Keratinocyte (primary cell): ENCODE measurements around the gene FGGY. TPM values are rescaled to one million over a fixed set of nuclear protein-coding genes. Genes with fewer than 3 reads are reported as not detected.

ENCODE experiments used
- DNase-seq: peaks from one replicate; pipeline ENCODE4 v3.0.0-alpha.2; 2011; ENCODE audit warnings: low read depth, missing footprints, low spot score
- FAIRE-seq: peaks from 2 replicates; lab custom pipeline; 2011; peaks lifted over from hg19 to GRCh38; lab: Jason Lieb, UNC
- H2AFZ ChIP-seq: 2 replicates; pipeline ENCODE4 v1.6.0; 2012; ENCODE audit warnings: low read length, control low read depth, inconsistent platforms; ENCODE audit not compliant: control insufficient read depth
- H3K27ac ChIP-seq: 2 replicates; pipeline ENCODE4 v1.5.1; 2011; ENCODE audit warnings: low read length; ENCODE audit not compliant: control insufficient read depth, insufficient read depth
- H3K27me3 ChIP-seq: 3 replicates; pipeline ENCODE4 v1.6.0; 2011; ENCODE audit warnings: low read length; ENCODE audit not compliant: control insufficient read depth, insufficient read depth; ENCODE audit errors: extremely low read depth
- H3K36me3 ChIP-seq, 2 experiments: 2 replicates in 1 of 2; 3 replicates in 1 of 2; pipeline ENCODE4 v1.5.1; 2011; ENCODE audit warnings: low read length in 2 of 2, mild to moderate bottlenecking in 1 of 2; ENCODE audit not compliant: control insufficient read depth in 2 of 2, insufficient read depth in 2 of 2; ENCODE audit errors: extremely low read depth in 1 of 2
- H3K4me1 ChIP-seq: 3 replicates; pipeline ENCODE4 v1.5.1; 2011; ENCODE audit warnings: low read length; ENCODE audit not compliant: control insufficient read depth, insufficient read depth; ENCODE audit errors: extremely low read depth
- H3K4me2 ChIP-seq: 3 replicates; pipeline ENCODE4 v1.6.0; 2011; ENCODE audit warnings: low read depth, low read length; ENCODE audit not compliant: control insufficient read depth, insufficient read depth; ENCODE audit errors: extremely low read depth
- H3K4me3 ChIP-seq, 3 experiments: fragments of 200-600 bp in 1 of 3; sonication (generic) in 1 of 3; 2 replicates in 2 of 3; 3 replicates in 1 of 3; pipeline ENCODE4 v1.5.1; 2011 to 2016; ENCODE audit warnings: low read length in 3 of 3, mild to moderate bottlenecking in 3 of 3, control low read depth in 2 of 3, inconsistent platforms in 1 of 3, low read depth in 1 of 3, mixed read lengths in 1 of 3, mixed run types in 1 of 3, moderate library complexity in 1 of 3; ENCODE audit not compliant: control insufficient read depth in 2 of 3, insufficient read depth in 2 of 3; ENCODE audit errors: extremely low read depth in 1 of 3
- H3K79me2 ChIP-seq: 2 replicates; pipeline ENCODE4 v1.6.0; 2012; ENCODE audit warnings: low read length; ENCODE audit not compliant: control insufficient read depth, insufficient read depth
- H3K9ac ChIP-seq: 3 replicates; pipeline ENCODE4 v1.6.0; 2011; ENCODE audit warnings: low read length; ENCODE audit not compliant: control insufficient read depth, insufficient read depth; ENCODE audit errors: extremely low read depth
- H3K9me1 ChIP-seq: 3 replicates; pipeline ENCODE4 v1.6.0; 2011; ENCODE audit warnings: low read length; ENCODE audit not compliant: control insufficient read depth, insufficient read depth; ENCODE audit errors: extremely low read depth
- H3K9me3 ChIP-seq: 2 replicates; pipeline ENCODE4 v1.5.1; 2012; ENCODE audit warnings: low read depth, low read length; ENCODE audit not compliant: control insufficient read depth
- H4K20me1 ChIP-seq: 3 replicates; pipeline ENCODE4 v1.6.0; 2011; ENCODE audit warnings: low read length; ENCODE audit not compliant: control insufficient read depth, insufficient read depth; ENCODE audit errors: extremely low read depth
- EZH2 ChIP-seq: IDR thresholded peaks from one replicate; pipeline ENCODE4 v1.6.1; 2012; ENCODE audit warnings: inconsistent platforms, mild to moderate bottlenecking, low read length, moderate library complexity
- dilution Hi-C: fragments of 300-500 bp; cut with MboI; formaldehyde crosslinking; loops from one replicate; pipeline ENCODE4 v1.7.0; 2020; ENCODE audit warnings: low sequenced_read_pairs; ENCODE audit not compliant: extremely low pct_ligation_motif_present
- polyA plus RNA-seq, 5 experiments: library from polyadenylated mRNA; depleted of rRNA in 3 of 5; stranded (reverse) in 3 of 5; stranded (forward) in 1 of 5; unstranded in 1 of 5; fragments of >200 nt; gene quantifications; 1 replicate in 1 of 5; 2 replicates in 3 of 5; 3 replicates in 1 of 5; pipeline versions ENCODE4 v1.2.1 to v1.2.3, GENCODE V29; 2011 to 2012; ENCODE audit warnings: missing spikeins in 2 of 5, low read depth in 1 of 5, low replicate concordance in 1 of 5
- TF ChIP-seq, protein P1 (sequence below), 3 experiments: IDR thresholded peaks in 1 of 3; conservative IDR thresholded peaks in 1 of 3; optimal IDR thresholded peaks in 1 of 3; 2 replicates in 2 of 3; 3 replicates in 1 of 3; pipeline versions ENCODE3 to v1.5.1; 2011; ENCODE audit warnings: low read length in 3 of 3, mild to moderate bottlenecking in 3 of 3, moderate library complexity in 2 of 3, control low read depth in 1 of 3, inconsistent platforms in 1 of 3; ENCODE audit not compliant: insufficient read depth in 2 of 3; ENCODE audit errors: extremely low read depth in 1 of 3

FGGY gene
- polyA plus RNA-seq, 1 donor (not counting 4 experiments of a cell fraction or from before 2014, with no cell fraction given), result 16.6 TPM

DNA sequence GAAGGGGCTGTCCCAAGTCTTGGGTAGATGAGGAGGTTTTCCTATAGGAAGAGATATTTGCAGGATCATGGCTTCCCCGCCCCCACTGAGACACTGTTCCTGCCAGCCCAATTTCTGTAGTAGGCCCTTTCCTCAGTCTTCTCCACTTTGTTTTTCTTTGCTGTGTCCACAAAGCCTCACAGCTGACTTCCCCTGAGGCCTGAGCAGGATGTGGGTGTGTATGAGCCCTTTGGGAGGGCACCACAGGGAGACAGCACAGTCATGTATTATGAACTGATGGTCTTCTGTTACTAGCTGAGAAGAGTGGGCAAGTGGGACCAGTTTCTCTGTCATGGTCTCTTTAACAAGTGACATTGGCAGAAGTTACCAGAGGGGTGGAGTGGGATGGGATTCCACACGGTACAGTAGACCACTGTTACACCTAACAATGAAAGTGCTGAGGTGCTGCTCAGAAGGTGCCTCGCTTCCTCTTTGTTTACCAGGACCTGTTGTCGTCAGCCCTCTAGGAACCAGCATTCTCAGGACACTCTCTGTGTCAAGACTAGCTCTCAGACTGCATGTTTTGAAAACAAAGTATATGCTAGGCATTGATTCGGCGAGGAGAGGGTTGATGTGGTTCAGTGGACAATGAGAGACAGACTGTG lies 264.0 kb downstream of the FGGY start:
- H3K4me3 ChIP-seq, result no peak overlapping the region
- no peaks in the 10 kb centered on the region for H3K9me1 ChIP-seq
- no peaks in the 10 kb centered on the region for H3K36me3 ChIP-seq
- no peak overlapping the region for H2AFZ ChIP-seq
- no peaks in the 10 kb centered on the region for H3K27me3 ChIP-seq
- dilution Hi-C loops, result no loop called here
- DNase-seq (no peak), FAIRE-seq (no peak)
- no peak overlapping the region for H3K27ac ChIP-seq
- TF ChIP-seq, protein P1, sequence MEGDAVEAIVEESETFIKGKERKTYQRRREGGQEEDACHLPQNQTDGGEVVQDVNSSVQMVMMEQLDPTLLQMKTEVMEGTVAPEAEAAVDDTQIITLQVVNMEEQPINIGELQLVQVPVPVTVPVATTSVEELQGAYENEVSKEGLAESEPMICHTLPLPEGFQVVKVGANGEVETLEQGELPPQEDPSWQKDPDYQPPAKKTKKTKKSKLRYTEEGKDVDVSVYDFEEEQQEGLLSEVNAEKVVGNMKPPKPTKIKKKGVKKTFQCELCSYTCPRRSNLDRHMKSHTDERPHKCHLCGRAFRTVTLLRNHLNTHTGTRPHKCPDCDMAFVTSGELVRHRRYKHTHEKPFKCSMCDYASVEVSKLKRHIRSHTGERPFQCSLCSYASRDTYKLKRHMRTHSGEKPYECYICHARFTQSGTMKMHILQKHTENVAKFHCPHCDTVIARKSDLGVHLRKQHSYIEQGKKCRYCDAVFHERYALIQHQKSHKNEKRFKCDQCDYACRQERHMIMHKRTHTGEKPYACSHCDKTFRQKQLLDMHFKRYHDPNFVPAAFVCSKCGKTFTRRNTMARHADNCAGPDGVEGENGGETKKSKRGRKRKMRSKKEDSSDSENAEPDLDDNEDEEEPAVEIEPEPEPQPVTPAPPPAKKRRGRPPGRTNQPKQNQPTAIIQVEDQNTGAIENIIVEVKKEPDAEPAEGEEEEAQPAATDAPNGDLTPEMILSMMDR (optimal IDR thresholded peaks at IDR 0.05 in 1 of 3, IDR thresholded peaks at IDR 0.05 in 1 of 3, conservative IDR thresholded peaks at IDR 0.05 in 1 of 3; ENCODE audit: extremely low read depth in 1 of 3, insufficient read depth in 2 of 3, low read length in 3 of 3), result no peak
- TF ChIP-seq EZH2, result no peak
- H3K9me3 ChIP-seq, result peaks cover 3% of the 10 kb centered on the region
- no peak overlapping the region for H3K9ac ChIP-seq
- H3K4me1 ChIP-seq, result no peaks in the 10 kb centered on the region
- H3K79me2 ChIP-seq, result no peaks in the 10 kb centered on the region
- H4K20me1 ChIP-seq, result no peaks in the 10 kb centered on the region
- H3K4me2 ChIP-seq, result no peak overlapping the region

DNA sequence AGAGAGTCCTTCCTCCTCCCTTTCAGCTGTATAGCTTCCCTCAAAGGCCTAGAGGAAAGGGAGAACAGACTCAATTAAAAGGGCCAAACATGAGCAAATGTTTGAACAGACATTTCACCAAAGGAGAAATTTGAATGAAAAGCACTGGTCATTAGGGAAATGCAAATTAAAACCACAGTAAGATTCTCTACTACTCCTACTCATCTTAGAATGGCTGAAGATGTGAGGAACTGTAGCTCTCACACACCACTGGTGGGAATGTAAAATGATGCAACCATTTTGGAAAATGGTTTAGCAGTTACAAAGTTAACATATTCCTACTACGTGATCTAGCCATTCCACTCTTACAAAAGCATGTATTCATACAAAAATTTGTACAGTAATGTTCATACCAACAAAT lies 264.9 kb downstream of the FGGY start:
- Histone ChIP-seq H3K27me3 (no peaks in the 10 kb centered on the region), H3K79me2 (no peaks in the 10 kb centered on the region), H3K27ac (no peak overlapping the region), H3K36me3 (no peaks in the 10 kb centered on the region), H4K20me1 (no peaks in the 10 kb centered on the region), H3K9me3 (peaks cover 3% of the 10 kb centered on the region), H2AFZ (no peak overlapping the region), H3K9ac (no peak overlapping the region), H3K4me3 (no peak overlapping the region), H3K9me1 (no peaks in the 10 kb centered on the region), H3K4me1 (no peaks in the 10 kb centered on the region), H3K4me2 (no peak overlapping the region)
- dilution Hi-C loops, result no loop called here
- FAIRE-seq (no peak), DNase-seq (no peak)
- no peak for TF ChIP-seq EZH2
- TF ChIP-seq, protein P1 (optimal IDR thresholded peaks at IDR 0.05 in 1 of 3, IDR thresholded peaks at IDR 0.05 in 1 of 3, conservative IDR thresholded peaks at IDR 0.05 in 1 of 3; ENCODE audit: extremely low read depth in 1 of 3, insufficient read depth in 2 of 3, low read length in 3 of 3), result no peak
